Measurements from ENCODE around the gene PRR23E. TPM values are rescaled to one million over a fixed set of nuclear protein-coding genes. Genes with fewer than 3 reads are reported as not detected.

PRR23E gene
- total RNA-seq, 2 donors from 2014 or later = not detected

GRCh38 chr3:127212231-127212630 lies 19.3 kb downstream of the PRR23E start:
- H3K36me3 Mint-ChIP-seq (ENCODE audit: low read depth) = no peaks in the 10 kb centered on the region
- no peak for DNase-seq
- peaks cover 20% of the 10 kb centered on the region for H3K4me1 ChIP-seq (ENCODE audit: control insufficient read depth, insufficient read depth, low read length)
- no peak overlapping the region for H3K27ac Mint-ChIP-seq
- H3K27me3 ChIP-seq (ENCODE audit: control insufficient read depth, insufficient read depth, low read length, poor library complexity, severe bottlenecking) = peaks cover 5% of the 10 kb centered on the region
- WGBS, 2 experiments (ENCODE audit: insufficient coverage in 1 of 2, insufficient read length in 1 of 2) = 100% methylated on average over 1 to 3 of the region's 3 CpGs
- peaks cover 57% of the 10 kb centered on the region for H3K27me3 Mint-ChIP-seq (ENCODE audit: insufficient read depth)
- no peak for TF ChIP-seq CTCF (conservative IDR thresholded peaks at IDR 0.05)
- no peaks in the 10 kb centered on the region for H3K36me3 ChIP-seq (ENCODE audit: control insufficient read depth, insufficient read depth, low read length)
- no peak overlapping the region for H3K4me3 ChIP-seq (ENCODE audit: low read length)
- no peak overlapping the region for H3K27ac ChIP-seq (ENCODE audit: low read depth, low read length)
- H3K9me3 Mint-ChIP-seq = no peaks in the 10 kb centered on the region
- H3K9ac ChIP-seq (ENCODE audit: extremely low read depth, low read length, poor library complexity, severe bottlenecking) = no peak overlapping the region
- no peaks in the 10 kb centered on the region for H3K9me3 ChIP-seq (ENCODE audit: control insufficient read depth, low read length)
- no peak overlapping the region for H3K4me3 Mint-ChIP-seq
- peaks cover 20% of the 10 kb centered on the region for H3K4me1 Mint-ChIP-seq

GRCh38 chr3:127212711-127213110 lies 19.8 kb downstream of the PRR23E start:
- Histone ChIP-seq H3K27me3 (ENCODE audit: control insufficient read depth, insufficient read depth, low read length, poor library complexity, severe bottlenecking) (peaks cover 5% of the 10 kb centered on the region), H3K9ac (ENCODE audit: extremely low read depth, low read length, poor library complexity, severe bottlenecking) (no peak overlapping the region), H3K4me1 (ENCODE audit: control insufficient read depth, insufficient read depth, low read length) (peaks cover 20% of the 10 kb centered on the region), H3K36me3 (ENCODE audit: control insufficient read depth, insufficient read depth, low read length) (no peaks in the 10 kb centered on the region), H3K9me3 (ENCODE audit: control insufficient read depth, low read length) (no peaks in the 10 kb centered on the region), H3K27ac (ENCODE audit: low read depth, low read length) (no peak overlapping the region), H3K4me3 (ENCODE audit: low read length) (no peak overlapping the region)
- H3K4me1 Mint-ChIP-seq = peaks cover 20% of the 10 kb centered on the region
- WGBS, 2 experiments (ENCODE audit: insufficient coverage in 1 of 2, insufficient read length in 1 of 2) = 93 to 95% methylated on average over 3 to 5 of the region's 5 CpGs
- no peak for DNase-seq
- H3K36me3 Mint-ChIP-seq (ENCODE audit: low read depth) = no peaks in the 10 kb centered on the region
- H3K9me3 Mint-ChIP-seq = no peaks in the 10 kb centered on the region
- H3K4me3 Mint-ChIP-seq = no peak overlapping the region
- H3K27ac Mint-ChIP-seq = no peak overlapping the region
- no peak for TF ChIP-seq CTCF (conservative IDR thresholded peaks at IDR 0.05)
- peaks cover 53% of the 10 kb centered on the region for H3K27me3 Mint-ChIP-seq (ENCODE audit: insufficient read depth)

GRCh38 chr3:127213381-127213918 lies 20.5 kb downstream of the PRR23E start:
- no peak overlapping the region for H3K27ac ChIP-seq (ENCODE audit: low read depth, low read length)
- Mint-ChIP-seq H3K4me1 (peaks cover 20% of the 10 kb centered on the region), H3K27me3 (ENCODE audit: insufficient read depth) (peaks cover 46% of the 10 kb centered on the region), H3K4me3 (no peak overlapping the region), H3K27ac (no peak overlapping the region), H3K36me3 (ENCODE audit: low read depth) (no peaks in the 10 kb centered on the region), H3K9me3 (no peaks in the 10 kb centered on the region)
- H3K27me3 ChIP-seq (ENCODE audit: control insufficient read depth, insufficient read depth, low read length, poor library complexity, severe bottlenecking) = peaks cover 5% of the 10 kb centered on the region
- no peak overlapping the region for H3K4me3 ChIP-seq (ENCODE audit: low read length)
- TF ChIP-seq CTCF (conservative IDR thresholded peaks at IDR 0.05) = no peak
- peaks cover 19% of the 10 kb centered on the region for H3K4me1 ChIP-seq (ENCODE audit: control insufficient read depth, insufficient read depth, low read length)
- WGBS, 2 experiments (ENCODE audit: insufficient coverage in 1 of 2, insufficient read length in 1 of 2) = 75 to 80% methylated on average over 1 to 3 of the region's 4 CpGs
- no peaks in the 10 kb centered on the region for H3K36me3 ChIP-seq (ENCODE audit: control insufficient read depth, insufficient read depth, low read length)
- H3K9ac ChIP-seq (ENCODE audit: extremely low read depth, low read length, poor library complexity, severe bottlenecking) = no peak overlapping the region
- DNase-seq = no peak
- H3K9me3 ChIP-seq (ENCODE audit: control insufficient read depth, low read length) = no peaks in the 10 kb centered on the region

Data from endodermal cell (in vitro differentiated cells).